Endodermal cell (in vitro differentiated cells): ENCODE data around the gene FCER2. TPM values are rescaled to one million over a fixed set of nuclear protein-coding genes. Genes with fewer than 3 reads are reported as not detected.

Experiments
- DNase-seq: peaks from one replicate; pipeline ENCODE4 v3.0.0-alpha.2; 2017
- H3K27ac ChIP-seq: 2 replicates; pipeline ENCODE4 v1.5.1; 2013; ENCODE audit warnings: mild to moderate bottlenecking, low read depth, low read length, moderate library complexity
- H3K27me3 ChIP-seq: 2 replicates; pipeline ENCODE4 v1.6.1; 2013; ENCODE audit warnings: mild to moderate bottlenecking, low read length, moderate library complexity; ENCODE audit not compliant: insufficient read depth, control insufficient read depth, poor library complexity, severe bottlenecking
- H3K36me3 ChIP-seq: 2 replicates; pipeline ENCODE4 v1.7.0; 2013; ENCODE audit warnings: mild to moderate bottlenecking, low read length, moderate library complexity; ENCODE audit not compliant: control insufficient read depth, insufficient read depth
- H3K4me1 ChIP-seq: one replicate; pipeline ENCODE4 v1.7.0; 2013; ENCODE audit warnings: low read length; ENCODE audit not compliant: control insufficient read depth, insufficient read depth
- H3K4me3 ChIP-seq: 2 replicates; pipeline ENCODE4 v1.5.1; 2013; ENCODE audit warnings: mild to moderate bottlenecking, low read length, moderate library complexity
- H3K9ac ChIP-seq: 2 replicates; pipeline ENCODE4 v1.6.1; 2013; ENCODE audit warnings: mild to moderate bottlenecking, low read length, moderate library complexity; ENCODE audit not compliant: poor library complexity, severe bottlenecking; ENCODE audit errors: extremely low read depth
- H3K9me3 ChIP-seq: 2 replicates; pipeline ENCODE4 v1.6.1; 2013; ENCODE audit warnings: mild to moderate bottlenecking, low read length, moderate library complexity; ENCODE audit not compliant: control insufficient read depth
- H3K27ac Mint-ChIP-seq: 2 replicates; pipeline ENCODE4 v1.8.0; 2020; ENCODE audit warnings: mixed read lengths
- H3K27me3 Mint-ChIP-seq: 2 replicates; pipeline ENCODE4 v1.8.0; 2021; ENCODE audit warnings: mild to moderate bottlenecking, mixed read lengths; ENCODE audit not compliant: insufficient read depth
- H3K36me3 Mint-ChIP-seq: 2 replicates; pipeline ENCODE4 v1.8.0; 2020; ENCODE audit warnings: low read depth, mixed read lengths
- H3K4me1 Mint-ChIP-seq: 2 replicates; pipeline ENCODE4 v1.8.0; 2020; ENCODE audit warnings: mixed read lengths
- H3K4me3 Mint-ChIP-seq: 2 replicates; pipeline ENCODE4 v1.8.0; 2020; ENCODE audit warnings: mild to moderate bottlenecking, moderate library complexity, mixed read lengths
- H3K9me3 Mint-ChIP-seq: 2 replicates; pipeline ENCODE4 v1.8.0; 2020; ENCODE audit warnings: mild to moderate bottlenecking, mixed read lengths
- WGBS, 2 experiments: methylation state at CpG; one replicate each; pipeline versions ENCODE4 v1.1.5 to v1.1.7; 2013; ENCODE audit warnings: missing lambda C conversion rate in 2 of 2, mixed read lengths in 1 of 2; ENCODE audit not compliant: insufficient coverage in 1 of 2, insufficient read length in 1 of 2; 5-methylcytosine and 5-hydroxymethylcytosine counted together
- total RNA-seq, 2 donors: library from RNA; stranded (reverse); fragmentation: NEBNext Ultra II Directional in 1 of 2; extraction: Animal tissue kit (Norgen Biotek cat#: 25700) in 1 of 2; gene quantifications; 2 replicates in 1 of 2; 3 replicates in 1 of 2; pipeline ENCODE4 v1.2.1, GENCODE V29; 2021
- TF ChIP-seq, protein P1 (sequence below): fragments of 200-600 bp; sonication (generic); conservative IDR thresholded peaks from 2 replicates; pipeline ENCODE4 v1.5.0; 2021; ENCODE audit warnings: antibody characterized with exemption, mild to moderate bottlenecking

Gene FCER2
- total RNA-seq, 2 donors from 2014 or later = not detected

DNA sequence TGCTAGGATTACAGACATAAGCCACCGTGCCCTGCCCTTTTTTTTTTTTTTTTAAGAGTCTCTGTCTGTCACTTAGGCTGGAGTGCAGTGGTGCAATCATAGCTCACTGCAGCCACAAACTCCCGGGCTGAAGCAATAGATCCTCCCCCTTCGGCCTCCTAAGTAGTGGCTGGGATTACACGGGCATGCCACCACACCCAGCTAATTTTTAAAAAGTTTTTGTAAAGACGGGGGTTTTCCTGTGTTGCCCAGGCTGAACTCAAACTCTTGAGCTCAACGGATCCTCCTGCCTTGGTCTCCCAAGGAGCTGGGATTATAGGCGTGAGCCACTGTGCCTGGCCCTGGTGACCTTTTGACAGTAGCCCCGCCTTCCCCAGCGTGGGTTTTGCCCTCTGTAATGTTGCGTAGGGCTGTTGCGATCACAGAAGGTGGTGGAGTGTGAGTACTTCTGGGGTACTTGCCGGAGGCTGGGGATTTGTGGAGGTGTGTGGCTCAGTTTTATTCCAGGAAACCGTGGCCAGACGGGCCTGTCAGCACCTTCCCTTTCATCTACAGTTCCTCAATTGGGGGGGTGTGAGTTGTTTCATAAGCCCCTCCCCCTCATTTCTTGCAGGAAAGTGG lies 44.7 kb downstream of the FCER2 start:
- Histone ChIP-seq H3K9me3 (no peaks in the 10 kb centered on the region), H3K27me3 (peaks cover 12% of the 10 kb centered on the region), H3K27ac (no peak overlapping the region), H3K9ac (no peak overlapping the region), H3K4me1 (no peaks in the 10 kb centered on the region), H3K36me3 (no peaks in the 10 kb centered on the region), H3K4me3 (no peak overlapping the region)
- no peak overlapping the region for H3K27ac Mint-ChIP-seq
- H3K4me1 Mint-ChIP-seq = no peaks in the 10 kb centered on the region
- 55 to 74% methylated on average over 6 to 14 of the region's 14 CpGs for WGBS, 2 experiments
- TF ChIP-seq, protein P1, sequence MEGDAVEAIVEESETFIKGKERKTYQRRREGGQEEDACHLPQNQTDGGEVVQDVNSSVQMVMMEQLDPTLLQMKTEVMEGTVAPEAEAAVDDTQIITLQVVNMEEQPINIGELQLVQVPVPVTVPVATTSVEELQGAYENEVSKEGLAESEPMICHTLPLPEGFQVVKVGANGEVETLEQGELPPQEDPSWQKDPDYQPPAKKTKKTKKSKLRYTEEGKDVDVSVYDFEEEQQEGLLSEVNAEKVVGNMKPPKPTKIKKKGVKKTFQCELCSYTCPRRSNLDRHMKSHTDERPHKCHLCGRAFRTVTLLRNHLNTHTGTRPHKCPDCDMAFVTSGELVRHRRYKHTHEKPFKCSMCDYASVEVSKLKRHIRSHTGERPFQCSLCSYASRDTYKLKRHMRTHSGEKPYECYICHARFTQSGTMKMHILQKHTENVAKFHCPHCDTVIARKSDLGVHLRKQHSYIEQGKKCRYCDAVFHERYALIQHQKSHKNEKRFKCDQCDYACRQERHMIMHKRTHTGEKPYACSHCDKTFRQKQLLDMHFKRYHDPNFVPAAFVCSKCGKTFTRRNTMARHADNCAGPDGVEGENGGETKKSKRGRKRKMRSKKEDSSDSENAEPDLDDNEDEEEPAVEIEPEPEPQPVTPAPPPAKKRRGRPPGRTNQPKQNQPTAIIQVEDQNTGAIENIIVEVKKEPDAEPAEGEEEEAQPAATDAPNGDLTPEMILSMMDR = no peak
- H3K36me3 Mint-ChIP-seq = no peaks in the 10 kb centered on the region
- H3K4me3 Mint-ChIP-seq = no peak overlapping the region
- no peaks in the 10 kb centered on the region for H3K9me3 Mint-ChIP-seq
- no peak for DNase-seq
- H3K27me3 Mint-ChIP-seq = peaks cover 51% of the 10 kb centered on the region

GRCh38 chr19:7655581-7655980 lies 46.4 kb downstream of the FCER2 start:
- H3K36me3 ChIP-seq = no peaks in the 10 kb centered on the region
- no peak overlapping the region for H3K4me3 Mint-ChIP-seq
- H3K4me3 ChIP-seq = no peak overlapping the region
- H3K9me3 Mint-ChIP-seq = no peaks in the 10 kb centered on the region
- H3K9ac ChIP-seq = no peak overlapping the region
- no peak overlapping the region for H3K27ac ChIP-seq
- no peaks in the 10 kb centered on the region for H3K36me3 Mint-ChIP-seq
- peaks cover 9% of the 10 kb centered on the region for H3K27me3 ChIP-seq
- DNase-seq = no peak
- no peaks in the 10 kb centered on the region for H3K4me1 ChIP-seq
- H3K4me1 Mint-ChIP-seq = no peaks in the 10 kb centered on the region
- H3K9me3 ChIP-seq = no peaks in the 10 kb centered on the region
- WGBS, 2 experiments = 66 to 81% methylated on average over 5 to 8 of the region's 8 CpGs
- TF ChIP-seq, protein P1 = no peak
- peaks cover 61% of the 10 kb centered on the region for H3K27me3 Mint-ChIP-seq
- H3K27ac Mint-ChIP-seq = no peak overlapping the region

DNA sequence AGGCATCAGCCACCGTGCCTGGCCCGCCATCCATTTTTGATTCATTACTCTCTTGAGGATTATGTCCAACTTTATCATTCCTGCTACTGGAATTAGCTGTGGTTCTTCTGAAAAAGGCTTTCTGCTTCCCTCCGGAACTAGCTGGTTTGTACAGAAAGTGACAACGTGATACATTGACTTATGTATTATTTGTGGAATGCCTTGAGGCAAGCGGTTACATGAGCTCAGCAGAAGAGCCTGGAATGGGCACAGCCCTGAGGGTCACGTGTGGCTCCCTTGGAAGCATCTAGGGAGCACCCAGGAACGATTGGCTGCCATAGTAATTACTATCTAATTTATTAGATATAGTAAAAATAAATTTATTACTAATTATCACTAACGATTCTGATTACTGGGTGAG lies 47.5 kb downstream of the FCER2 start:
- Histone ChIP-seq H3K36me3 (no peaks in the 10 kb centered on the region), H3K4me3 (no peak overlapping the region), H3K27ac (no peak overlapping the region), H3K9ac (no peak overlapping the region), H3K9me3 (no peaks in the 10 kb centered on the region), H3K4me1 (no peaks in the 10 kb centered on the region), H3K27me3 (peaks cover 9% of the 10 kb centered on the region)
- DNase-seq = no peak
- WGBS, 2 experiments = 83 to 88% methylated on average over 4 to 6 of the region's 8 CpGs
- Mint-ChIP-seq H3K27me3 (peaks cover 63% of the 10 kb centered on the region), H3K4me3 (no peak overlapping the region), H3K4me1 (no peaks in the 10 kb centered on the region), H3K27ac (no peak overlapping the region), H3K36me3 (no peaks in the 10 kb centered on the region), H3K9me3 (no peaks in the 10 kb centered on the region)
- TF ChIP-seq, protein P1 = no peak
